ENCODE measurements around the gene TCL1B.

The TCL1B gene

DNA sequence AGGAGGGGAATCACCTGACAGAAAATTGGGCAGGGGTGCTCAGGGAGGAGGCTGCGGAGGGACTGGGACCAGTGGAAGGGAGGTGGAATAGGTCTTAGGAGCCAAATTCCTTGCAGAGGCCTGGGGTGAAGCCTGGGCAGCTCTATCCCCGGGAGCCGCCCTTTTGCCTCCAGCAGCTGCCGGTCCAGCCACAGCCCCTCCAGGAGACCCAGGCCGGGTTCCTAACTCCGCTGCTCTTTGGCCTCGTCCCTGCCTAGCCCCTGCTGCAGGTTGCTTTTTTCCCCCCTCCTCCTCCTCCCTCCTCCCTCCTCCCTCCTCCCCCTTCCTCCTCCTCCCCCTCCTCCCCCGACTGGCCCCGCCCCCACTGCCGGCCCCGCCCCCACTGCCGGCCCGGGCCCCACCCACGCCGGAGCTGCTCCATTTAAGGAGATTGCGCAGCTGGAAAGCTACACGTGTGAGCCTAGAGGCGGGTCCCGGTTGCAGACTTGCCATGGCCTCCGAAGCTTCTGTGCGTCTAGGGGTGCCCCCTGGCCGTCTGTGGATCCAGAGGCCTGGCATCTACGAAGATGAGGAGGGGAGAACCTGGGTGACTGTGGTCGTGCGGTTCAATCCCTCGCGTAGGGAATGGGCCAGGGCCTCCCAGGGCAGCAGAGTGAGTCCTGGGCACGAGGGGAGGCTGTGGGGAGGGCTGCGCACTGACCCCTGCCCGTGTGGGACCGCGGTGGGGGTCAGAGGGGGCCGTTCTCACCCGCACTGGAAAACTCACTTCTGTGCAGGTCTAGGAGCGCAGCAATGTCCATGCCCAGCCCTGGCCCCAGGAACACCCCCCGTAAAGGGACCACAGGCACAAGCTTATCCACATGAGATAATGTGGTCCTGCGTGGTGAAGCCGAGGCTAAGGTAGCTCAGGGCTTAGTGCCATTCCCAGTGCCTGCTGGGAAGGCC lies at the start of gene TCL1B:
Gene TCL1B, plus strand, starts transcription at position 449 of the 945 bp plus-strand sequence. Its CDS starts 42 bp downstream, at position 491.
- DNase-seq (ENCODE audit: low spot score), result no peak
- TF ChIP-seq CTCF (IDR thresholded peaks at IDR 0.05; ENCODE audit: extremely low read depth, missing control alignments), result no peak

DNA sequence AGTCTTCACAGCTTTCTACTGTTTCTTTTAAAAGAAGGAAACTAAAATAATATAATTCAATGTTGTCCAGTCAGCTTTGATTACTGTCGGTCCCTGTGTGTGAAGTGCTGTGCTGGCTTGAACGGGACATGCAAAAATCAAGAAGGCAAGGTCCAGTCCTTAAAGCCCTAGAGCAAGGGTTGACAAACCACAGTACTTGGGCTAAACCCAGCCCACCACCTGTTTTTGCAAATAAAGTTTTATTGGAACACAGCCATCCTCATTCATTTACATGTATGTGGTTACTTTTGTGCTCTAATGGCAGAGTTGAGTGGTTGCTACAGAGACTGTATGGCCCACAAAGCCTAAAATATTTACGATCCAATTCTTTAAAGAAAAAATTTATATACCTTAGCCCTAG lies 41.2 kb upstream of the TCL1B start:
- DNase-seq (ENCODE audit: low spot score), result no peak
- no peak for TF ChIP-seq CTCF (IDR thresholded peaks at IDR 0.05; ENCODE audit: extremely low read depth, missing control alignments)

DNA sequence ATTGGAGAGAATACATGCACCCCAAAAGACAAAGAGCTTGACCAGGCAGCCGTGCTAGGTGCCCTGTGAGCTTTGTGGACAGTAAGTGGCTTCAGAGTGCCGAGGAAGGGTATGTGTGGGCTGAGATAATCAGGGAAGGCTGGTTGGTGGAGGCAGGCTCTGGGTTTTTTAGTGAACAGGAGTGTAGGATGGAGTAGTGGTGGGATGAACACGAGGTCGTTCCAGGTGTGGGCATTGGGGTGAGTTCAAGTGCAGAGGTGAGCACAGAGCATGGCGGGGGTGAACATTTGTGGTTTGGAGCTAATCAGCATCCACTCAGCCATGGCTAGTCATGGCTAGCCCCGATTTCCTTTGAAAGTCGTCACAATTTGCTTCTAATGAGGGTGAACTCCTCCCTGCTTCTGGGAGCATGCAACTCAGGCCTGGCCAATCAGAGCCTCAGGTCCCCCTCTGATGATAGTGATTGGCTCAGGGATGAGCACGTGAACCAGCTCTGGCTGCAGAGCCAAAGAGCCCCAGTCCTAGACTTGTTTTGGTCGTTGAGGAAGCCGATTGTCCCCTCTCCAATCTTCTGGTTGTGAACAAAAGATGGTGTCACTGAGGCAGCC lies 40.7 kb upstream of the TCL1B start:
- no peak for DNase-seq (ENCODE audit: low spot score)
- TF ChIP-seq CTCF (IDR thresholded peaks at IDR 0.05; ENCODE audit: extremely low read depth, missing control alignments), result no peak

DNA sequence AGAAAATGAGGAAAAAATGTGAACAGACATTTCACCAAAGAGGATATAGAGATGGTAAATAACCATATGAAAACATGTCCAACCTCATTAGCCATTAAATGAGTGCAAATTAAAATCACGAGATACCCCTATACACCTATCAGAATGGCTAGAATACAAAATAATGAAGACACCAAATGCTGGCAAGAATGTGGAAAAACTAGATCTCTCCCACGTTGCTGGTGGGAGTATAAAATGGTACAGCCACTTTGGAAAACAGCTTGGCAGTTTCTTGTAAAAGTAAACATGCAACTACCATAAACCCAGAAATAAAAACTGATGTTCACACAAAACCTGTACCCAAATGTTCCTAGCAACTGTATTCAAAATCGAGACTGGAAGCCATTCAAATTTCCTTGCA lies 38.3 kb upstream of the TCL1B start:
- no peak for TF ChIP-seq CTCF (IDR thresholded peaks at IDR 0.05; ENCODE audit: extremely low read depth, missing control alignments)
- DNase-seq (ENCODE audit: low spot score), result no peak

DNA sequence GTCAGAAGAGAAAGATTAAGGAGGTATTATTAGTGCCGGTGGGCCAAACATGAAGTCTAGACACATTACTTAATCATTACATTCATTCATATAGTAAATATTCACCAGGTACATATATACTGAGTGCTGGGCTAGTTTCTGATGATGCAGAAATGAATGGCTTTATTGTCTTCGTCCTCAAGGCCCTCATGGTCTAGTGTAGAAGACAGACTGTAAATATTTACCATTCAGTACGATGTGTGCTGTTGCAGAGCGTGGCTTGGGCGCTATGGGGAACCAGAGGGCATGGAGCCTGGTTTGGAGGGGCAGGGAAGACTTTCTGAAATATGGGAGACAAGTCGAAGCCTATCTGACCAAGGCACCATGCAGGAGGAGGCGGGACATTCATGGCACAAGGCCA lies 37.0 kb upstream of the TCL1B start:
- no peak for DNase-seq (ENCODE audit: low spot score)
- no peak for TF ChIP-seq CTCF (IDR thresholded peaks at IDR 0.05; ENCODE audit: extremely low read depth, missing control alignments)

DNA sequence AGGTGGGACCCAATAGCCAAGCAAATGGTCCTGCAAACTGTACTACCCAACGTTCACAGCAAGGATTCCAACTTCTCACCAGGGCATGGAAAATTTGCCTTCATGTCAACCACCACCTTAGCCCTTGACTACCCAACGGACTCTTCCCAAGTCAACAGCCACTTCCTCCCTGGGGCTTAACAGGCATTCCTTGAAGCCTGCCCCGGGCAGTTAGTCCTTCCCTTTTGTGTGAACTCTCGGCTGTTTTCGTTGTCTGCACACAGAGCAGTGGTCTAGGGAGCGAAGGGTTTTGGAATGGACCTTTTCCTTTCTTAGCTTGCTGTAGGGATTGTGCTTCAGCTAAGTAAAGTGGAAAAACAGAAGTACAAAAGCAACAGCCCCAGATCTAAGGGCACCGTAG lies 35.2 kb upstream of the TCL1B start:
- no peak for DNase-seq (ENCODE audit: low spot score)
- TF ChIP-seq CTCF (IDR thresholded peaks at IDR 0.05; ENCODE audit: extremely low read depth, missing control alignments), result no peak
